ENCODE data around the gene ORAI1. TPM values are rescaled to one million over a fixed set of nuclear protein-coding genes. Genes with fewer than 3 reads are reported as not detected.

Gene ORAI1
- total and polyA plus RNA-seq, 2 of the 13 experiments (the other 11 are each of a cell fraction or from before 2014, with no cell fraction given): 9.2 to 17.2 TPM

DNA sequence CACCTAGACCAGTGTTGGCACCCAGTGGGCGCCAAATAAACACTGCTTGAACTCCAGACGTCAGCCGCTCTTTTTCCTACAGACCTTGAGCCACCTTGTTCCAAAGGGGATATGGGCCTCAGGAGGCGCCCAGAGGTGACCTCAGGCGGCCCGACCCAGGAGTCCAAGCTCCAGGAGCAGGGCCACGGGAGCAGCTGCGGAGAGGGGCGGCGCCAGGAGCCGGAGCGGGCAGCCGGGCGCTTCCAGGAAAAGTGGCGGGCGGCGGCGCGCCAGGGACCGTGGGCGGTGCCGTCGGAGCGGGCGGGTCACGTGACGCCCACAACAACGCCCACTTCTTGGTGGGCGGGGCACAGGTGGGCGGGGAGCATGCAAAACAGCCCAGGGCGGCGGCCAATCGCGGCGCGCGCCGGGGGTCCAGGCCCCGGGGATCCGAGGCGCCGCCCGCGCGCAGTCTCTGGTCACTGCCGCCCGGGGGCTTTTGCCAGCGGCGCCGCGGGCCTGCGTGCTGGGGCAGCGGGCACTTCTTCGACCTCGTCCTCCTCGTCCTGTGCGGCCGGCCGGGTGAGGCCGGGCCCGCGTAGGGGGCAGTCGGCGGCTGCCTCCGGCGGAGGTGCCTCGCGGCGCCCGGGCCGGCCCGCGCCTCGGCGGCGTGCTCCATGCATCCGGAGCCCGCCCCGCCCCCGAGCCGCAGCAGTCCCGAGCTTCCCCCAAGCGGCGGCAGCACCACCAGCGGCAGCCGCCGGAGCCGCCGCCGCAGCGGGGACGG, at the start of gene ORAI1 (continued):
- 0 out of 2 replicates have a peak, but pooled peaks have one; percentile 42 for TF ChIP-seq POGK (CRISPR knock-in tag; conservative IDR thresholded peaks at IDR 0.05)
- no peak for TF ChIP-seq ZNF281 (CRISPR knock-in tag; IDR thresholded peaks at IDR 0.05; ENCODE audit: borderline replicate concordance)
- no peak for TF ChIP-seq ZNF333 (CRISPR knock-in tag; IDR thresholded peaks at IDR 0.05; ENCODE audit: borderline replicate concordance)
- TF ChIP-seq, protein P1, sequence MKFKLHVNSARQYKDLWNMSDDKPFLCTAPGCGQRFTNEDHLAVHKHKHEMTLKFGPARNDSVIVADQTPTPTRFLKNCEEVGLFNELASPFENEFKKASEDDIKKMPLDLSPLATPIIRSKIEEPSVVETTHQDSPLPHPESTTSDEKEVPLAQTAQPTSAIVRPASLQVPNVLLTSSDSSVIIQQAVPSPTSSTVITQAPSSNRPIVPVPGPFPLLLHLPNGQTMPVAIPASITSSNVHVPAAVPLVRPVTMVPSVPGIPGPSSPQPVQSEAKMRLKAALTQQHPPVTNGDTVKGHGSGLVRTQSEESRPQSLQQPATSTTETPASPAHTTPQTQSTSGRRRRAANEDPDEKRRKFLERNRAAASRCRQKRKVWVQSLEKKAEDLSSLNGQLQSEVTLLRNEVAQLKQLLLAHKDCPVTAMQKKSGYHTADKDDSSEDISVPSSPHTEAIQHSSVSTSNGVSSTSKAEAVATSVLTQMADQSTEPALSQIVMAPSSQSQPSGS (CRISPR knock-in tag; IDR thresholded peaks at IDR 0.05): no peak; the same call in 1 of the 2 replicates
- no peak for TF ChIP-seq KDM1A (CRISPR knock-in tag; IDR thresholded peaks at IDR 0.05)
- 0 out of 2 replicates have a peak, but pooled peaks have one; percentile 34 for TF ChIP-seq SMYD3 (CRISPR knock-in tag; IDR thresholded peaks at IDR 0.05)
- peak; percentile 19; the same call in 1 of the 2 replicates for TF ChIP-seq RFX5 (IDR thresholded peaks at IDR 0.05; ENCODE audit: low read depth, low read length)
- no peak for TF ChIP-seq CENPBD1 (CRISPR knock-in tag; IDR thresholded peaks at IDR 0.05; ENCODE audit: borderline replicate concordance, low read depth)
- TF ChIP-seq ZFP36L1 (CRISPR knock-in tag; IDR thresholded peaks at IDR 0.05): no peak
- TF ChIP-seq ZC3H13 (CRISPR knock-in tag; IDR thresholded peaks at IDR 0.05): no peak
- TF ChIP-seq CENPT (CRISPR knock-in tag; IDR thresholded peaks at IDR 0.05; ENCODE audit: low read depth): no peak
- no peak for TF ChIP-seq ZNF7 (CRISPR knock-in tag; IDR thresholded peaks at IDR 0.05)
- TF ChIP-seq ZNF484 (CRISPR knock-in tag; IDR thresholded peaks at IDR 0.05; ENCODE audit: borderline replicate concordance, low read depth): no peak
- peak; percentile 44; the same call in 1 of the 2 replicates for TF ChIP-seq HOXA3 (CRISPR knock-in tag; IDR thresholded peaks at IDR 0.05)
- peak; percentile 67; the same call in 1 of the 2 replicates for TF ChIP-seq FOXK1 (CRISPR knock-in tag; IDR thresholded peaks at IDR 0.05; ENCODE audit: borderline replicate concordance, low read depth)
- no peak for TF ChIP-seq NFRKB (IDR thresholded peaks at IDR 0.05)
- no peak for TF ChIP-seq ZNF781 (CRISPR knock-in tag; IDR thresholded peaks at IDR 0.05; ENCODE audit: borderline replicate concordance, not compliant biosample characterization)
- TF ChIP-seq, protein P2, sequence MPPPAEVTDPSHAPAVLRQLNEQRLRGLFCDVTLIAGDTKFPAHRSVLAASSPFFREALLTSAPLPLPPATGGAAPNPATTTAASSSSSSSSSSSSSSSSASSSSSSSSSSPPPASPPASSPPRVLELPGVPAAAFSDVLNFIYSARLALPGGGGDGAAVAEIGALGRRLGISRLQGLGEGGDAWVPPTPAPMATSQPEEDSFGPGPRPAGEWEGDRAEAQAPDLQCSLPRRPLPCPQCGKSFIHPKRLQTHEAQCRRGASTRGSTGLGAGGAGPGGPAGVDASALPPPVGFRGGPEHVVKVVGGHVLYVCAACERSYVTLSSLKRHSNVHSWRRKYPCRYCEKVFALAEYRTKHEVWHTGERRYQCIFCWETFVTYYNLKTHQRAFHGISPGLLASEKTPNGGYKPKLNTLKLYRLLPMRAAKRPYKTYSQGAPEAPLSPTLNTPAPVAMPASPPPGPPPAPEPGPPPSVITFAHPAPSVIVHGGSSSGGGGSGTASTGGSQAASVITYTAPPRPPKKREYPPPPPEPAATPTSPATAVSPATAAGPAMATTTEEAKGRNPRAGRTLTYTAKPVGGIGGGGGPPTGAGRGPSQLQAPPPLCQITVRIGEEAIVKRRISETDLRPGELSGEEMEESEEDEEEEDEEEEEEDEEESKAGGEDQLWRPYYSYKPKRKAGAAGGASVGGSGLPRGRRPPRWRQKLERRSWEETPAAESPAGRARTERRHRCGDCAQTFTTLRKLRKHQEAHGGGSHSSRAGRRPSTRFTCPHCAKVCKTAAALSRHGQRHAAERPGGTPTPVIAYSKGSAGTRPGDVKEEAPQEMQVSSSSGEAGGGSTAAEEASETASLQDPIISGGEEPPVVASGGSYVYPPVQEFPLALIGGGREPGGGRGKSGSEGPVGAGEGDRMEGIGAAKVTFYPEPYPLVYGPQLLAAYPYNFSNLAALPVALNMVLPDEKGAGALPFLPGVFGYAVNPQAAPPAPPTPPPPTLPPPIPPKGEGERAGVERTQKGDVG (CRISPR knock-in tag; IDR thresholded peaks at IDR 0.05; ENCODE audit: borderline replicate concordance): no peak
- TF ChIP-seq REPIN1 (CRISPR knock-in tag; IDR thresholded peaks at IDR 0.05; ENCODE audit: borderline replicate concordance, low read depth): peak; percentile 71
